Measurements from ENCODE around the gene DXO. TPM values are rescaled to one million over a fixed set of nuclear protein-coding genes. Genes with fewer than 3 reads are reported as not detected.

DXO gene
- total RNA-seq, 3 donors from 2014 or later = 12.4 to 18.1 (median 15.8) TPM

DNA sequence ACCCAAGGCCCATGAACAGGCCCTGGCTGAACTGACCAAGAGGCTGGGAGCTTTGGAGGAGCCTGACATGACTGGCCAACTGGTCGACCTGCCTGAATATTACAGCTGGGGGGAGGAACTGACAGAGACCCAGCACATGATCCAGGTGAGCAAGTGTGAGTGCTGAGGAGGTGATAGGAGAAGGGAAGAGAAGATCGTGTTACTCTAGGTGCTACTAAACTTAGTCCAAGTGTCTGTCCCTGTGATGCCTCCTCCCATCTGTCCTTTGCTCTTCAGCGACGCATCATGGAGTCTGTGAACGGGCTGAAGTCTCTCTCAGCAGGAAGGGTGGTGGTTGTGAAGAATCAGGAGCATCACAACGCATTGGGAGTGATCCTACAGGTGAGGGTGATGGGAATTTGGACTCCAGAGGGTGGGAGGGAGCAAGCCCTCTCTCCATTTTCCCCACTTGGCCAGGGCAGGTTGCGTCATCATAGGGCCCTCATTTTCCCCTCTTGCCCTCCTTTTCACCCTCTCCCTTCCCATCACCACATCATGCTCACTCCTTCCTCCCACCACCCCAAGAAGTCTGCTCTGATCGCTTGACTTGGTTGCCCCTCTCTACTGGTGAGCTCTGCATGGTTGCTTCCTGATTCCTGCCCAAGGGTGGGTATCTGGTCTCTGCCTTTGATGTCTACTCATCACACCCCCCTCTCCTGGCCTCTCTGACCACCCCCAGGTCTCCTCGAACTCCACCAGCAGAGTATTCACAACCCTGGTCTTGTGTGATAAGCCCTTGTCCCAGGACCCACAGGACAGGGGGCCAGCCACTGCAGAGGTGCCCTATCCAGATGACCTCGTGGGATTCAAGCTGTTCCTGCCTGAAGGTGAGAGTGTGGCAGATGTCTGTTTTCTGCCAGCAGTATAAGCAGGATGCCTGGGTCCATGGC is 4.7 kb downstream of the DXO start:
- peaks cover 9% of the 10 kb centered on the region for H3K36me3 ChIP-seq (ENCODE audit: low read depth)
- H3K4me3 ChIP-seq = no peak overlapping the region
- ATAC-seq (no peak), DNase-seq (no peak)
- intact Hi-C loops (cut with DNase I, micrococcal nuclease) = no loop called here
- TF ChIP-seq CTCF (IDR thresholded peaks at IDR 0.05) = no peak
- H3K4me1 ChIP-seq (ENCODE audit: low read depth) = peaks cover 9% of the 10 kb centered on the region
- no peaks in the 10 kb centered on the region for H3K9me3 ChIP-seq

GRCh38 chr6:31966506-31966905 is 5.4 kb downstream of the DXO start:
- intact Hi-C loops (cut with DNase I, micrococcal nuclease) = no loop called here
- Histone ChIP-seq H3K4me3 (no peak overlapping the region), H3K9me3 (no peaks in the 10 kb centered on the region), H3K4me1 (ENCODE audit: low read depth) (peaks cover 9% of the 10 kb centered on the region), H3K36me3 (ENCODE audit: low read depth) (peaks cover 9% of the 10 kb centered on the region)
- ATAC-seq (no peak), DNase-seq (no peak)
- TF ChIP-seq CTCF (IDR thresholded peaks at IDR 0.05) = no peak

DNA sequence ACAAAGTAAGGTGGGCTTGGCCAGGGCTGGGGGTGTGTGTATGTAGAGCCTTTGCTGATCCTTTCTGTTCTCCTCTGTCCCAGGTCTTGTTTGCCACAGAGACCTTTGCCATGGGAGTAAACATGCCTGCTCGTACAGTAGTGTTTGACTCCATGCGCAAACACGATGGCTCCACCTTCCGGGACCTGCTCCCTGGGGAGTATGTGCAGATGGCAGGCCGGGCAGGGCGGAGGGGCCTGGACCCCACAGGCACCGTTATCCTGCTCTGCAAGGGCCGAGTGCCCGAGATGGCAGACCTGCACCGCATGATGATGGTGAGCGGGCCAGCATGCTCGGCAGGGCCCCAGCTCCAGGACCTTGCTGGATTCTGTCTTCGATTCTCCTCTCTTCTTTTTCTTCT is 6.2 kb downstream of the DXO start:
- Histone ChIP-seq H3K4me3 (no peak overlapping the region), H3K9me3 (no peaks in the 10 kb centered on the region), H3K4me1 (ENCODE audit: low read depth) (peaks cover under 1% of the 10 kb centered on the region), H3K36me3 (ENCODE audit: low read depth) (peaks cover 9% of the 10 kb centered on the region)
- ATAC-seq (no peak), DNase-seq (no peak)
- no peak for TF ChIP-seq CTCF (IDR thresholded peaks at IDR 0.05)
- intact Hi-C loops (cut with DNase I, micrococcal nuclease) = no loop called here

DNA sequence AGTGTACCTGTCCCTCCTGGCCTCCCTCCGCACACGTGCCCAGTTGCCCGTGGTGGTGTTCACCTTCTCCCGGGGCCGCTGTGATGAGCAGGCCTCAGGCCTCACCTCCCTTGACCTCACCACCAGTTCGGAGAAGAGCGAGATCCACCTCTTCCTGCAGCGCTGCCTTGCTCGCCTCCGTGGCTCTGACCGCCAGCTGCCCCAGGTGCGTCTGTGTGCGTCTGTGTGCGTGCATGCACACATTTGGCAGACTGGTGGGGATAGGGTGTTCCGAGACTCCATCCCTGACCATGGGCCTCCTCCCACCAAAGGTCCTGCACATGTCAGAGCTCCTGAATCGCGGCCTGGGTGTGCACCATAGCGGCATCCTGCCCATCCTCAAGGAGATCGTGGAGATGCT is 8.0 kb downstream of the DXO start:
- peaks cover 9% of the 10 kb centered on the region for H3K36me3 ChIP-seq (ENCODE audit: low read depth)
- intact Hi-C loops (cut with DNase I, micrococcal nuclease) = no loop called here
- H3K4me1 ChIP-seq (ENCODE audit: low read depth) = peaks cover 4% of the 10 kb centered on the region
- ATAC-seq = no peak
- H3K4me3 ChIP-seq = no peak overlapping the region
- no peak for TF ChIP-seq CTCF (IDR thresholded peaks at IDR 0.05)
- peak in 1 of 3 donors; percentile 29 for DNase-seq
- no peaks in the 10 kb centered on the region for H3K9me3 ChIP-seq

DNA sequence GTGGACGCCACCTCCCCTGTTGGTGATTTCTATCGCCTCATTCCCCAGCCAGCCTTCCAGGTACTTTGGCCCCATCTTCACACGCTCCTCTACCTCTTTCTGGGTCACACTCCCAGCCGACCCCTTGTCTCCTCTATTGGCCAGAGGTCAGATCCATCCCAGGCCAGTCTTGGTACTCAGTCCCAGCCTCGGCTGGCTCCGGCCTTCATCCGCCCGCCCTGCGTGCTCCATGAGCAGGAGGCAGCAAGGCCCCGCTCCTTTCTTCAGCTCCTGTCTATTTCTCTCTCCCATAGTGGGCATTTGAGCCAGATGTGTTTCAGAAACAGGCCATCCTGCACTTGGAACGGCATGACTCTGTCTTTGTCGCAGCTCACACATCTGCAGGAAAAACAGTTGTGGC is 10.3 kb downstream of the DXO start:
- no peak for ATAC-seq
- Histone ChIP-seq H3K36me3 (ENCODE audit: low read depth) (peaks cover 7% of the 10 kb centered on the region), H3K4me3 (no peak overlapping the region), H3K4me1 (ENCODE audit: low read depth) (peaks cover 12% of the 10 kb centered on the region), H3K9me3 (no peaks in the 10 kb centered on the region)
- peak in 1 of 3 donors; percentile 32 for DNase-seq
- intact Hi-C loops (cut with DNase I, micrococcal nuclease) = no loop called here
- no peak for TF ChIP-seq CTCF (IDR thresholded peaks at IDR 0.05)

All from mucosa of descending colon (tissue), 3 donors.